ENCODE measurements around the gene KDELR3. TPM values are rescaled to one million over a fixed set of nuclear protein-coding genes. Genes with fewer than 3 reads are reported as not detected.

KDELR3 gene
- total RNA-seq, 1 donor from 2014 or later, result not detected

DNA sequence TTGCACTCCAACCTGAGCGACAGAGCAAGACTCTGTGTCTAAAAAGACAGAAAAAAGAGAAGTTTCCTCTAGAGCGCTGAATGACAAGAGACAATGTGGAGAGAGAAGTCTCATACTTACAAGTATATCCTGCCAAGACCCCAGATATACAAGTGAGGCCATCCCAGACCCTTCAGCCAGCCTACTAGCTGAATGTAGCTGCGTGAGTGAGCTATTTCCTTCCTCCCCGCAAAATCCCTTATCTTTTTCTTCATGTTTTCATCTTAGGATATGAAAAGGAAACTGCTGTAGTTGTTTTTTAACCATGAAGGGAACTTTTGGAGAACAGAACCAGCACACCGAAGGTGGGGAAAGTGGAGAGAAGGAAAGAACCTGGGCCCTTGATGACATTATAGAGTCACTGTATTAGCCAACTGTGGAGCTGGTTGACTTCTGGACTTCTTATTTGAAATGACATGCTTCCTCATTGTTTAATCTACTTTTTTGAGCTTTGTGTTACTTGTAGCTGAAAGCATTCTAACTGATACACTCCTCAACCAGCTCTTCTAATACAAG lies 42.6 kb downstream of the KDELR3 start:
- no peaks in the 10 kb centered on the region for H3K36me3 Mint-ChIP-seq (ENCODE audit: unreplicated experiment)
- peaks cover 7% of the 10 kb centered on the region for H3K27me3 Mint-ChIP-seq (ENCODE audit: unreplicated experiment)
- TF ChIP-seq CTCF (IDR thresholded peaks at IDR 0.05; ENCODE audit: partially characterized antibody, unreplicated experiment), result no peak
- peaks cover 10% of the 10 kb centered on the region for H3K9me3 Mint-ChIP-seq (ENCODE audit: unreplicated experiment)
- no peak for DNase-seq
- H3K4me1 Mint-ChIP-seq (ENCODE audit: low read depth, unreplicated experiment), result no peaks in the 10 kb centered on the region
- no peak overlapping the region for H3K4me3 Mint-ChIP-seq (ENCODE audit: unreplicated experiment)
- H3K27ac Mint-ChIP-seq (ENCODE audit: unreplicated experiment), result no peak overlapping the region

GRCh38 chr22:38513063-38513462 lies 45.2 kb downstream of the KDELR3 start:
- Mint-ChIP-seq H3K4me1 (ENCODE audit: low read depth, unreplicated experiment) (no peaks in the 10 kb centered on the region), H3K27ac (ENCODE audit: unreplicated experiment) (peak overlapping the region; percentile 38), H3K36me3 (ENCODE audit: unreplicated experiment) (no peaks in the 10 kb centered on the region), H3K9me3 (ENCODE audit: unreplicated experiment) (peaks cover 5% of the 10 kb centered on the region), H3K4me3 (ENCODE audit: unreplicated experiment) (no peak overlapping the region), H3K27me3 (ENCODE audit: unreplicated experiment) (peaks cover 3% of the 10 kb centered on the region)
- peak; percentile 63 for DNase-seq
- TF ChIP-seq CTCF (IDR thresholded peaks at IDR 0.05; ENCODE audit: partially characterized antibody, unreplicated experiment), result no peak

GRCh38 chr22:38518620-38519019 lies 50.7 kb downstream of the KDELR3 start:
- no peaks in the 10 kb centered on the region for H3K27me3 Mint-ChIP-seq (ENCODE audit: unreplicated experiment)
- H3K27ac Mint-ChIP-seq (ENCODE audit: unreplicated experiment), result no peak overlapping the region
- DNase-seq, result no peak
- H3K4me3 Mint-ChIP-seq (ENCODE audit: unreplicated experiment), result no peak overlapping the region
- H3K4me1 Mint-ChIP-seq (ENCODE audit: low read depth, unreplicated experiment), result no peaks in the 10 kb centered on the region
- H3K36me3 Mint-ChIP-seq (ENCODE audit: unreplicated experiment), result no peaks in the 10 kb centered on the region
- TF ChIP-seq CTCF (IDR thresholded peaks at IDR 0.05; ENCODE audit: partially characterized antibody, unreplicated experiment), result no peak
- peaks cover under 1% of the 10 kb centered on the region for H3K9me3 Mint-ChIP-seq (ENCODE audit: unreplicated experiment)

DNA sequence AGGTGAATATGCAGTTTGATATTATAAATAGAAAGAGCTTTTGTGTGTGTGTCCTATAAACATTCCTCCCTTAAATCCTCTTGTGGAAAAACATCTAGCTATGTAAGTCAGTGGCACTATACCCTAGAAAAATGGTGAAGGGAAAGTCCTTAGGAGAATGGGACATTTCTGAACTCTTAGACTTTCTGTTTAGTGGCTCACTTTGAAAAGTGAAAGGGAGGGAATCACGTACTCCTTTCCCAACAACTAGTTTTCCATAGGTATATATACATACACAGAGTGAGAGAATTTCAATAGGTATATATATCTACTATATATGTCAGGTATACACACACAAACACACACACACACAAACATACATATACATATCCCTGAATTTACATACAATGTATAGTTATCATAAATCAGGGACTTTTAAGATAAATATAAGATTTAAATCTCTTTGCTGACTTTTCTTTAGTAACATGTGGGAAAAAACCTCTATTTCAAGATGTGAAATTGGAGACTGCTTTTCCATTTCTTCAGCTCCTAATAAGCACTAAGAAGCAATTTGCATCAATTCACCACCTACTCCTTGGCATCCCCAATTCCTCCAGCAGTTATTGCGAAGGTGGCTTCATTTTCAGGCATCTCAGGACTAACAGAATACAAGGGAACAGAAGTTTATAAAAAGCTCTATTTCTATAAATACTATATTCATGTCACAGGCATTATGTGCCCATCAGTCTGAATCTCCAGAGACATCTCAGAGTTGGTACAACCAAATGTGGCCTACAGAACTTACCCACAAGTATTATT lies 51.8 kb downstream of the KDELR3 start:
- DNase-seq, result no peak
- TF ChIP-seq CTCF (IDR thresholded peaks at IDR 0.05; ENCODE audit: partially characterized antibody, unreplicated experiment), result no peak
- Mint-ChIP-seq H3K4me3 (ENCODE audit: unreplicated experiment) (no peak overlapping the region), H3K4me1 (ENCODE audit: low read depth, unreplicated experiment) (no peaks in the 10 kb centered on the region), H3K36me3 (ENCODE audit: unreplicated experiment) (no peaks in the 10 kb centered on the region), H3K9me3 (ENCODE audit: unreplicated experiment) (no peaks in the 10 kb centered on the region), H3K27ac (ENCODE audit: unreplicated experiment) (no peak overlapping the region), H3K27me3 (ENCODE audit: unreplicated experiment) (no peaks in the 10 kb centered on the region)

GRCh38 chr22:38523029-38523428 lies 55.1 kb downstream of the KDELR3 start:
- H3K36me3 Mint-ChIP-seq (ENCODE audit: unreplicated experiment), result no peaks in the 10 kb centered on the region
- TF ChIP-seq CTCF (IDR thresholded peaks at IDR 0.05; ENCODE audit: partially characterized antibody, unreplicated experiment), result no peak
- H3K4me1 Mint-ChIP-seq (ENCODE audit: low read depth, unreplicated experiment), result no peaks in the 10 kb centered on the region
- no peak overlapping the region for H3K27ac Mint-ChIP-seq (ENCODE audit: unreplicated experiment)
- no peak for DNase-seq
- H3K27me3 Mint-ChIP-seq (ENCODE audit: unreplicated experiment), result no peaks in the 10 kb centered on the region
- no peaks in the 10 kb centered on the region for H3K9me3 Mint-ChIP-seq (ENCODE audit: unreplicated experiment)
- no peak overlapping the region for H3K4me3 Mint-ChIP-seq (ENCODE audit: unreplicated experiment)
